Mesenchymal stem cell (in vitro differentiated cells and primary cell): ENCODE measurements around the gene NUP160.

Experiments used
- DNase-seq: peaks from one replicate; pipeline ENCODE4 v3.0.0-alpha.2; 2013
- H2AFZ ChIP-seq: one replicate; pipeline ENCODE4 v1.6.1; 2013; ENCODE audit warnings: low read depth, mild to moderate bottlenecking, control low read depth, inconsistent platforms, low read length, moderate library complexity
- H2AK5ac ChIP-seq: 2 replicates; pipeline ENCODE4 v1.6.1; 2013; ENCODE audit warnings: low read length, moderate library complexity, mild to moderate bottlenecking, inconsistent platforms; ENCODE audit not compliant: severe bottlenecking
- H2BK120ac ChIP-seq: one replicate; pipeline ENCODE4 v1.6.1; 2013; ENCODE audit warnings: low read depth, mild to moderate bottlenecking, inconsistent platforms, low read length, moderate library complexity
- H2BK12ac ChIP-seq, 2 experiments: one replicate each; pipeline ENCODE4 v1.6.1; 2013; ENCODE audit warnings: inconsistent platforms in 2 of 2, low read length in 2 of 2, mild to moderate bottlenecking in 2 of 2, moderate library complexity in 2 of 2, control low read depth in 1 of 2
- H2BK15ac ChIP-seq: one replicate; pipeline ENCODE4 v1.6.1; 2013; ENCODE audit warnings: mild to moderate bottlenecking, low read depth, inconsistent platforms; ENCODE audit not compliant: poor library complexity, severe bottlenecking
- H2BK5ac ChIP-seq: 2 replicates; pipeline ENCODE4 v1.6.1; 2013; ENCODE audit warnings: low read depth, mild to moderate bottlenecking, low read length, control low read depth, inconsistent platforms; ENCODE audit not compliant: poor library complexity, severe bottlenecking
- H3K14ac ChIP-seq, 2 experiments: one replicate each; pipeline ENCODE4 v1.6.1; 2013; ENCODE audit warnings: inconsistent platforms in 2 of 2, low read length in 2 of 2, control low read depth in 1 of 2, mild to moderate bottlenecking in 1 of 2, moderate library complexity in 1 of 2
- H3K18ac ChIP-seq, 2 experiments: one replicate each; pipeline ENCODE4 v1.6.1; 2013; ENCODE audit warnings: inconsistent platforms in 2 of 2, low read length in 2 of 2, control low read depth in 1 of 2, low read depth in 1 of 2, mild to moderate bottlenecking in 1 of 2
- H3K23ac ChIP-seq, 2 experiments: one replicate each; pipeline ENCODE4 v1.6.1; 2013; ENCODE audit warnings: inconsistent platforms in 2 of 2, low read length in 2 of 2, mild to moderate bottlenecking in 2 of 2, moderate library complexity in 2 of 2, control low read depth in 1 of 2
- H3K27ac ChIP-seq: 2 replicates; pipeline ENCODE4 v1.5.1; 2013; ENCODE audit warnings: mild to moderate bottlenecking, moderate library complexity, low read length, control low read depth, inconsistent platforms; ENCODE audit not compliant: poor library complexity, severe bottlenecking
- H3K27me3 ChIP-seq, 2 experiments: 2 replicates each; pipeline versions ENCODE4 v1.6.1 to v1.7.0; 2013; ENCODE audit warnings: low read length in 2 of 2, mild to moderate bottlenecking in 2 of 2, moderate library complexity in 2 of 2, control low read depth in 1 of 2, inconsistent platforms in 1 of 2; ENCODE audit not compliant: control insufficient read depth in 1 of 2, insufficient read depth in 1 of 2
- H3K36me3 ChIP-seq, 2 experiments: 2 replicates each; pipeline versions ENCODE4 v1.6.1 to v1.7.0; 2013; ENCODE audit warnings: low read length in 2 of 2, control low read depth in 1 of 2, inconsistent platforms in 1 of 2, low read depth in 1 of 2, mild to moderate bottlenecking in 1 of 2; ENCODE audit not compliant: insufficient read depth in 2 of 2, control insufficient read depth in 1 of 2
- H3K4ac ChIP-seq, 2 experiments: one replicate each; pipeline ENCODE4 v1.6.1; 2013; ENCODE audit warnings: inconsistent platforms in 2 of 2, low read length in 2 of 2, mild to moderate bottlenecking in 2 of 2, moderate library complexity in 2 of 2, control low read depth in 1 of 2, low read depth in 1 of 2
- H3K4me1 ChIP-seq: 2 replicates; pipeline ENCODE4 v1.6.1; 2013; ENCODE audit warnings: low read depth, low read length, control low read depth; ENCODE audit not compliant: control insufficient read depth, insufficient read depth
- H3K4me2 ChIP-seq: 2 replicates; pipeline ENCODE4 v1.6.1; 2013; ENCODE audit warnings: low read length, mild to moderate bottlenecking, inconsistent platforms; ENCODE audit not compliant: poor library complexity, severe bottlenecking
- H3K4me3 ChIP-seq, 2 experiments: 2 replicates each; pipeline versions ENCODE4 v1.5.1 to v1.7.0; 2013; ENCODE audit warnings: low read length in 2 of 2, mild to moderate bottlenecking in 2 of 2, control low read depth in 1 of 2, low read depth in 1 of 2; ENCODE audit not compliant: insufficient read depth in 1 of 2
- H3K79me1 ChIP-seq: replicated peaks from 2 replicates; pipeline ENCODE4 v1.6.1; 2013; ENCODE audit warnings: mild to moderate bottlenecking, control low read depth, low read length, inconsistent platforms; ENCODE audit not compliant: poor library complexity, severe bottlenecking
- H3K9ac ChIP-seq: 2 replicates; pipeline ENCODE4 v1.7.0; 2013; ENCODE audit warnings: mild to moderate bottlenecking, low read length, moderate library complexity
- H3K9me3 ChIP-seq: 2 replicates; pipeline ENCODE4 v1.7.0; 2013; ENCODE audit warnings: mild to moderate bottlenecking, low read length; ENCODE audit not compliant: control insufficient read depth
- H4K8ac ChIP-seq: one replicate; pipeline ENCODE4 v1.6.1; 2013; ENCODE audit warnings: inconsistent platforms, mild to moderate bottlenecking, low read length, moderate library complexity
- H4K91ac ChIP-seq: one replicate; pipeline ENCODE4 v1.6.1; 2013; ENCODE audit warnings: mild to moderate bottlenecking, low read length, inconsistent platforms
- WGBS: methylation state at CpG from one replicate; pipeline ENCODE4 v1.1.7; 2013; ENCODE audit warnings: mixed read lengths; 5-methylcytosine and 5-hydroxymethylcytosine counted together

NUP160 gene

GRCh38 chr11:47856186-47856585, 8.0 kb upstream of the NUP160 start:
- Histone ChIP-seq H2AK5ac (no peak overlapping the region), H4K8ac (no peak overlapping the region), H3K4me1 (peaks cover 1% of the 10 kb centered on the region), H2BK15ac (no peak overlapping the region), H2BK12ac (no peak overlapping the region), H3K9me3 (no peaks in the 10 kb centered on the region), H3K4ac (no peak overlapping the region), H3K27me3 (no peaks in the 10 kb centered on the region), H2BK120ac (no peak overlapping the region), H2AFZ (no peak overlapping the region), H3K4me3 (no peak overlapping the region), H3K18ac (no peak overlapping the region), H3K79me1 (no peaks in the 10 kb centered on the region), H3K9ac (no peak overlapping the region), H2BK5ac (no peak overlapping the region), H4K91ac (no peak overlapping the region), H3K27ac (no peak overlapping the region), H3K4me2 (no peak overlapping the region), H3K23ac (no peak overlapping the region), H3K14ac (no peak overlapping the region), H3K36me3 (no peaks in the 10 kb centered on the region)
- WGBS: 71% methylated on average over 1 of the region's 2 CpGs
- DNase-seq: no peak

- no peak overlapping the region for H3K23ac ChIP-seq
- no peak overlapping the region for H2BK15ac ChIP-seq
- H4K91ac ChIP-seq: no peak overlapping the region
- H3K9ac ChIP-seq: no peak overlapping the region
- H2BK12ac ChIP-seq: no peak overlapping the region
- WGBS: 92% methylated on average over 2 of the region's 3 CpGs
- H3K4me2 ChIP-seq: no peak overlapping the region
- no peak overlapping the region for H3K27ac ChIP-seq
- no peak overlapping the region for H2BK5ac ChIP-seq
- H4K8ac ChIP-seq: no peak overlapping the region
- no peaks in the 10 kb centered on the region for H3K27me3 ChIP-seq
- no peak overlapping the region for H2BK120ac ChIP-seq
- DNase-seq: no peak
- no peak overlapping the region for H2AK5ac ChIP-seq
- no peak overlapping the region for H3K4ac ChIP-seq
- no peaks in the 10 kb centered on the region for H3K9me3 ChIP-seq
- no peak overlapping the region for H3K18ac ChIP-seq
- no peaks in the 10 kb centered on the region for H3K36me3 ChIP-seq
- H3K4me3 ChIP-seq: no peak overlapping the region
- H2AFZ ChIP-seq: no peak overlapping the region
- no peaks in the 10 kb centered on the region for H3K79me1 ChIP-seq
- peaks cover 1% of the 10 kb centered on the region for H3K4me1 ChIP-seq
- no peak overlapping the region for H3K14ac ChIP-seq
These were observed 6.5 kb upstream of the NUP160 start for GRCh38 chr11:47854667-47855066.

- Histone ChIP-seq H3K36me3 (no peaks in the 10 kb centered on the region), H2AFZ (no peak overlapping the region), H4K8ac (no peak overlapping the region), H3K27ac (no peak overlapping the region), H3K18ac (no peak overlapping the region), H2BK12ac (no peak overlapping the region), H2BK120ac (no peak overlapping the region), H3K14ac (no peak overlapping the region), H3K9me3 (no peaks in the 10 kb centered on the region), H2BK15ac (no peak overlapping the region), H2AK5ac (no peak overlapping the region), H2BK5ac (no peak overlapping the region), H3K4me1 (peaks cover 1% of the 10 kb centered on the region), H4K91ac (no peak overlapping the region), H3K9ac (no peak overlapping the region), H3K23ac (no peak overlapping the region), H3K4me2 (no peak overlapping the region), H3K79me1 (peaks cover 3% of the 10 kb centered on the region), H3K27me3 (no peaks in the 10 kb centered on the region), H3K4me3 (no peak overlapping the region), H3K4ac (no peak overlapping the region)
- WGBS: 52% methylated on average over 6 of the region's 6 CpGs
- peak; percentile 33 for DNase-seq
These were observed 3.9 kb upstream of the NUP160 start for GRCh38 chr11:47852053-47852452.

GRCh38 chr11:47850337-47850736, 2.2 kb upstream of the NUP160 start:
- Histone ChIP-seq H2BK120ac (no peak overlapping the region), H4K91ac (no peak overlapping the region), H3K4me3 (no peak overlapping the region), H3K27ac (no peak overlapping the region), H3K9me3 (no peaks in the 10 kb centered on the region), H3K9ac (no peak overlapping the region), H2BK12ac (no peak overlapping the region), H3K4me2 (no peak overlapping the region), H2AK5ac (no peak overlapping the region), H2BK5ac (no peak overlapping the region), H3K4ac (no peak overlapping the region), H3K14ac (no peak overlapping the region), H2BK15ac (no peak overlapping the region), H3K23ac (no peak overlapping the region), H3K18ac (no peak overlapping the region), H3K4me1 (peaks cover 3% of the 10 kb centered on the region), H3K27me3 (no peaks in the 10 kb centered on the region), H2AFZ (no peak overlapping the region), H3K79me1 (peaks cover 9% of the 10 kb centered on the region), H3K36me3 (peaks cover 2 to 11% of the 10 kb centered on the region in 2 experiments), H4K8ac (no peak overlapping the region)
- no peak for DNase-seq
- WGBS: 100% methylated on average over 1 of the region's 1 CpG
